Dendritic cell treated with granulocyte-macrophage colony-stimulating factor and Interleukin-4, amounts not matched to agents 40 ng/mL and 50 ng/mL, for 4 days (primary cell): ENCODE measurements around the gene LYRM1.
A peak's percentile ranks its signal among the peaks of the same experiment; 100 is the strongest.

Experiments used
- H3K27ac Mint-ChIP-seq: one replicate; pipeline ENCODE4 v1.8.0; 2022; ENCODE audit warnings: mild to moderate bottlenecking, mixed read lengths
- H3K27me3 Mint-ChIP-seq: one replicate; pipeline ENCODE4 v1.8.0; 2022; ENCODE audit warnings: mild to moderate bottlenecking, mixed read lengths
- H3K36me3 Mint-ChIP-seq: one replicate; pipeline ENCODE4 v1.8.0; 2022; ENCODE audit warnings: low read depth, mixed read lengths
- H3K4me1 Mint-ChIP-seq: one replicate; pipeline ENCODE4 v1.8.0; 2022; ENCODE audit warnings: low read depth, mixed read lengths
- H3K4me3 Mint-ChIP-seq: one replicate; pipeline ENCODE4 v1.8.0; 2022; ENCODE audit warnings: mild to moderate bottlenecking, moderate library complexity, mixed read lengths
- H3K9me3 Mint-ChIP-seq: one replicate; pipeline ENCODE4 v1.8.0; 2022; ENCODE audit warnings: mixed read lengths
- intact Hi-C: fragments of 100-400 bp; cut with micrococcal nuclease; formaldehyde crosslinking; loops from one replicate; pipeline ENCODE4 v1.15.0; 2022

LYRM1 gene

DNA sequence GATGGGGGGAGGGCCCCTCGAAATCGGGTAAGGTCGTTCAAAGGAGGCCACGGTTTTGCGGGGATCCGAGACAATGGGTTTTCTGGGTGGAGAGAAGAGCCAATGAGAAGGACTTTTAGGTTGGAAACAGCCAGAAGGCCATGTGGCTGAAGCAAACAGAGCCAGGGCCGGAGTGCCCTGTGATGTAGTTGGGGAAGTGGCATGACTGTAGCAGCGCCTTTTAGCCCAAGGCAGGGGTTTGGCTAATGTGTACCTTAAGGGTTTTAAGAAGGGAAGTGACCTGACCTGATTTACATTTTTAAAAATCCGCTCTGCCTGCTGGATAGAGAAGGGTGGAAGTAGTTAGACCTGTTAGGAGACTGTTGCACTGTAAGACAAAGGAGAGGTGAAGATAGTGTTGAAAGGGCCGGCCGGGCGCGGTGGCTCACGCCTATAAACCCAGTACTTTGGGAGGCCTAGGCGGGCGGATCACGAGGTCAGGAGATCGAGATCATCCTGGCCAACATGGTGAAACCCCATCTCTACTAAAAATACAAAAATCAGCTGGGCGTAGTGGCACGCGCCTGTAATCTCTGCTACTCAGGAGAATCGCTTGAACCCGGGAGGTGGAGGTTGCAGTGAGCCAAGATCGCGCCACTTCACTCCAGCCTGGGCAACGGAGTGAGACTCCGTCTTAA lies 1.0 kb downstream of the LYRM1 start:
- peak overlapping the region; percentile 99 for H3K27ac Mint-ChIP-seq
- H3K4me3 Mint-ChIP-seq: peak overlapping the region; percentile 95
- H3K9me3 Mint-ChIP-seq: no peaks in the 10 kb centered on the region
- peaks cover 76% of the 10 kb centered on the region for H3K36me3 Mint-ChIP-seq
- no peaks in the 10 kb centered on the region for H3K27me3 Mint-ChIP-seq
- intact Hi-C loops: loop anchor here (2.0 to 5.0 kb wide), 2 partner anchors 17 to 41 kb away; no protein-coding TSS in a partner anchor
- H3K4me1 Mint-ChIP-seq: peaks cover 83% of the 10 kb centered on the region

DNA sequence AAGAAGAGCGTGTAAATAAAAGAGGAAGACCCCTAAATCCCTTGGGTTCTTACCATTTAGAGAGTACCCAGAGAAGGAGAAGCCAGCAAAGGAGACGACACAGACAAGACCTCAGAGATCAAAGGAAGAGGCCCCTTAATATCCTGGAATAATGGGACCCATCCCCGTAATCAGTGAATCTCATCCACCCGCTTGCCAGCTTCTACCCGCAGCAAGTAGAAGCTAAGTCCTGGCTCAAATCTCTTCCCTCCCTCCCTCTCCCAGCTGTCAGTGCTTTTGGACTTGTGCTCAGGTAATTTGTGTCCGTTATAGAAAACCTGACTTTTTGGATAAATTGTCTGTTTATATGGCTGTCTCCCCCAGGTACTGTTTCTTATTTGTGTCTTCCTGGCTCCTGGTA lies 1.9 kb downstream of the LYRM1 start:
- H3K4me3 Mint-ChIP-seq: peak overlapping the region; percentile 95
- intact Hi-C loops: loop anchor here (5.0 kb wide), 1 partner anchor 40 kb away; no protein-coding TSS in a partner anchor
- H3K4me1 Mint-ChIP-seq: peaks cover 84% of the 10 kb centered on the region
- peaks cover 69% of the 10 kb centered on the region for H3K36me3 Mint-ChIP-seq
- H3K27me3 Mint-ChIP-seq: no peaks in the 10 kb centered on the region
- no peaks in the 10 kb centered on the region for H3K9me3 Mint-ChIP-seq
- peak overlapping the region; percentile 99 for H3K27ac Mint-ChIP-seq

DNA sequence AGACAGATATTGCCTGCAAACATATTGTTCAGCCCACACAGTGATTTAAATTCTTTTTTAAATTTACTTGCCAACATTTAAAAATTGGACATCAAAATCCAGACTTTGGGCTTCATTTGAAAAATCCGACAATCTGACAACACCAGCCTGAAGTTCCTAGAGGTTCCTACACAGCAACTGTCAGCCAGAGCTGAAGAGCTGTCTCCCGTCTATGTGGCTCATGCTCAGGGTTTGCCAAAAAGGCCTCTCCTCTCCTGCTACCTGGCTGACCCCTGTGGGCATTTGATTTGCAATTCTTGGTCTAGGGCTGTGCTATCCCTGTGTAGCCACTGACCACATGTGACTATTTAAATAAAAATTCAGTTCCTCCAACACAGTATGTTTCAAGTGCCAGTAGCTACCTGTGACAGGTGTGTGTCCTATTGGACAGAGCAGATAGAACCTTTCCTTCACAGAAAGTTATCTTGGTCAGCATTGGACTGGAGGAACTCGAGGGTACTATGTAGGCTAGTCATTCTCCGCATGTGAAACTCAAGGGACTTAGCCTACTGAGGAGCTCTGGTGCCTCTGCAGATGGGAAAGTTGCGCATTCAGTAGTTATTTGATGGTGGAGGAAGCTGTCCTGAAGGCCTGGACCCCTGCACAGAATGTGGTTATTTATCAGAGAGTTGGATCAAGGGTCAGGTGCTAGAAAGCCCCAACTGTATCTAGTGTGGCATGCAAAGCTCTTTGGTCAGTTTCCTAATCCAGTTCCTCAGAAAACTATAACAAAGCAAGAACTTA lies 2.7 kb downstream of the LYRM1 start:
- H3K4me1 Mint-ChIP-seq: peaks cover 84% of the 10 kb centered on the region
- peak overlapping the region; percentile 99 for H3K27ac Mint-ChIP-seq
- no peaks in the 10 kb centered on the region for H3K9me3 Mint-ChIP-seq
- H3K27me3 Mint-ChIP-seq: no peaks in the 10 kb centered on the region
- intact Hi-C loops: loop anchor here (5.0 kb wide), 1 partner anchor 39 kb away; no protein-coding TSS in a partner anchor
- H3K4me3 Mint-ChIP-seq: peak overlapping the region; percentile 45
- peaks cover 67% of the 10 kb centered on the region for H3K36me3 Mint-ChIP-seq

DNA sequence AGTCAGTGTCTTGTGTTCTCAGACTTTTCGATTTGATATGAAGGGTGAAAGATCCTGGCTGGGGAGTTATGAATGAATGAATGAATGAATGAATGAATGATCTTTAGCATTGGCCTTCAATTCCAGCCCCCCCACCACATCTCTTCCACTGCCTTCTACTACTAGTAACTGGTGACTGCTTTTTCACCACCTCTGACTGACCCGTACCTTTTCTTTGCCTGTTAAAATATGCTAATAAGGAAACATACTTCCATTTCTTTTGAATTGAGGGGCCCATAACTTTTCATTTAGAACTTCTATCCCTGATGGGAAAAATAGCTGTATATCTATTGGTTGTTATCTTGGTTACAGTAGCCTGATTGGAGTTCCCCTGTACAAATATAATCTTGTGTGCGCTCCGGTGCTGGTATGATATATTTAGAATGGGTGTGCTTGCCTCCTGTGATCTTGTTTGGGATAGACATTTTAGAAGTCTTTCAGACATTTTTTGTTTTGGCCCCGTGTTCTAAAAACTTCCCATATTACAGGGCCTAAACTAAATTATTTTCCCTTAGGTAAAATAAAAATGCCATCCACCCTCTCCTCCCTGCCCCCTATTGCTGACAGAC lies 3.4 kb downstream of the LYRM1 start:
- Mint-ChIP-seq H3K4me1 (peaks cover 84% of the 10 kb centered on the region), H3K27me3 (no peaks in the 10 kb centered on the region), H3K4me3 (peak overlapping the region; percentile 45), H3K9me3 (no peaks in the 10 kb centered on the region), H3K27ac (peak overlapping the region; percentile 99), H3K36me3 (peaks cover 60% of the 10 kb centered on the region)
- intact Hi-C loops: loop anchor here (5.0 kb wide), 1 partner anchor 38 kb away; no protein-coding TSS in a partner anchor

DNA sequence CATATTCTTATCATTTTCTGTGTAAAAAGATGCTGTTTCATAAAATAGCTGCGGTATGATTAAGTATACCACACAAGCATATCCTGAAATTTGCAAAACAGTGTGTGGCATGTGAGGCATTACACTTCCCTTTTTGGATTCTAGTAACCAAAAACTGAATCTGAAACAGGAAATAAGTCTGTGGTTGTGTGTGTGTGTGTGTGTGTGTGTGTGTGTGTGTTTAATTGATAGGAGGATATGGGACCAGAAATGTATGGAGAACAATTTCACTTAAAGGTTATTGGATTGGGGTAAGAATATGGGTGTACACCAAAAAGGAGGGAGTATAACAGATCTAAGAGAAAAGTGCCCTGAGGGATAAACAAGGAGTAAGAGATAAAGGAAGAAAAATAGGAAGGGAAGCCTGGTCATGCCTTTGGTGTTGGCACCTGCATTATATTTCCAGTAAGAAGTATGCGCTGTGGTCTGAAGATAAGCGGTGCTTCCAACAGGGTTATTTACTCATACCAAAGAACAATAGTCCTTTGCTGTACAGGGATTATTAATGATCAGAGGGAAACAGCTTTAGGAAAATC lies 4.0 kb downstream of the LYRM1 start:
- H3K36me3 Mint-ChIP-seq: peaks cover 54% of the 10 kb centered on the region
- no peaks in the 10 kb centered on the region for H3K9me3 Mint-ChIP-seq
- intact Hi-C loops: loop anchor here (5.0 kb wide), 1 partner anchor 38 kb away; no protein-coding TSS in a partner anchor
- peak overlapping the region; percentile 99 for H3K27ac Mint-ChIP-seq
- H3K4me1 Mint-ChIP-seq: peaks cover 83% of the 10 kb centered on the region
- H3K4me3 Mint-ChIP-seq: peak overlapping the region; percentile 63
- no peaks in the 10 kb centered on the region for H3K27me3 Mint-ChIP-seq

DNA sequence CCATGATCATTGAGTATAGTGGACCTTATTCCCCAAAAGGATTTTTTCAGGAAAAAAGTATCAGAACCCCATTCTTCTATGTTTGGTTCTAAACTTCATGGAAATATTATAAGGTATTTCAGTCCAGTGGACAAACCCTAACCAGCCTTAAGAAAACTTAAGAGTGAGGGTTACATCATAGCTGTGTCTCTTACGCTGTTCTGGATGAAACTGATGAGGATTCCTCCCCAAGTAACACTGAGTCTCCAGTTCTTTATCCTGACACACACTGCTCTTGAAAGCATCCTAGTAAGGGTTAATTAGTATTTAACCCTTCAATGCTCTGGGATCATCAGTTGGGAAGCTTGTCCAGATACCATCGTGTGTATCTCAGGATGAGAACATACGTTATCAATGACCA lies 5.0 kb downstream of the LYRM1 start:
- Mint-ChIP-seq H3K9me3 (no peaks in the 10 kb centered on the region), H3K4me3 (no peak overlapping the region), H3K27me3 (no peaks in the 10 kb centered on the region), H3K36me3 (peaks cover 44% of the 10 kb centered on the region), H3K4me1 (peaks cover 91% of the 10 kb centered on the region), H3K27ac (peak overlapping the region; percentile 42)
- intact Hi-C loops: no loop called here

DNA sequence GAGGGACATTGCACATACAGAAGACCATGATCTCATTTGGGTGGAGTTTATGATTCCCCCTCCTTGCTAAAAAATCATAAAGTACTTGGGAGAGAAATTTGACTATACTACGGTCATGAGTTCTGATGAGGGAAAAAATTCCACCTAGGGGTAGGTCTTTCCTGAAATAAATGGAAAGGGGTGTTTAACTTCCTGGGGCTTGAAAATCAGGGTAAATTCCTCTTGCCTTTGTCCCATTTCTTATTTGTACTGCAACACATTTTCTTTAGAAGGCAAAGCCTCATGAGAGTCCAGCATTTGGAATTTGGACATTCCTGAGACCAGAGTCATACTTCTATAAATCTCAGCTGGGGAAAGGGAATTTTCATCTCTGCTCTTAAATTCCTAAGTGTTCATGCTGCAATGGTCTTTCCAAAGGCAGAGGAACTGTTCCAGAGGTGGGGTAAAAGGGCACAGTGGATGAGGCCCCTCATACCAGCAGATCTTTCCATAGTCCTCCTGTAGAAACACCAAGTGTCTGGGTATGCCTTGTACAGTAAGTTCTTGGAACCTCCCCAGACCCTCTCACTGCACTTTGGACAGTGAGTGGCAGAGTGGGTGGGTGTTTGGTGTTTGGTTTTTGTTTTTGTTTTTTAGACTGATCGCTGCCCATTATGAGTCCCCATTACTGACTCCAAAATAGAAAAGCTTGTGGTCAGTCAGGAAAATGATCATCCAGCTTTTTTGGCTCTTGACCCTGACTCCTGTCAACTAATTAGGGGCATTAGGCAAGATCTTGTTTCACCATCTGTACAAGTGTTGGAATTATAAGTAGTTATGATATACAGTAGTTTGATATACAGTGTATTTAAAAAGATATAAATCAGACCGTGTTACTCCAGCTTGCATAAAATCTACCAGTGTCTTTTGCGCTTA lies 6.0 kb downstream of the LYRM1 start:
- H3K4me1 Mint-ChIP-seq: peaks cover 93% of the 10 kb centered on the region
- H3K4me3 Mint-ChIP-seq: no peak overlapping the region
- peaks cover 34% of the 10 kb centered on the region for H3K36me3 Mint-ChIP-seq
- no peaks in the 10 kb centered on the region for H3K27me3 Mint-ChIP-seq
- H3K9me3 Mint-ChIP-seq: no peaks in the 10 kb centered on the region
- intact Hi-C loops: no loop called here
- peak overlapping the region; percentile 42 for H3K27ac Mint-ChIP-seq

- peak overlapping the region; percentile 56 for H3K4me3 Mint-ChIP-seq
- no peaks in the 10 kb centered on the region for H3K27me3 Mint-ChIP-seq
- peaks cover 18% of the 10 kb centered on the region for H3K36me3 Mint-ChIP-seq
- H3K9me3 Mint-ChIP-seq: no peaks in the 10 kb centered on the region
- peak overlapping the region; percentile 96 for H3K27ac Mint-ChIP-seq
- intact Hi-C loops: loop anchor here (1.0 kb wide), 1 partner anchor 11 kb away; the partner anchor contains the start of genes DCUN1D3 and LYRM1
- H3K4me1 Mint-ChIP-seq: peaks cover 69% of the 10 kb centered on the region
These were observed 10.3 kb downstream of the LYRM1 start for GRCh38 chr16:20910781-20911321.

DNA sequence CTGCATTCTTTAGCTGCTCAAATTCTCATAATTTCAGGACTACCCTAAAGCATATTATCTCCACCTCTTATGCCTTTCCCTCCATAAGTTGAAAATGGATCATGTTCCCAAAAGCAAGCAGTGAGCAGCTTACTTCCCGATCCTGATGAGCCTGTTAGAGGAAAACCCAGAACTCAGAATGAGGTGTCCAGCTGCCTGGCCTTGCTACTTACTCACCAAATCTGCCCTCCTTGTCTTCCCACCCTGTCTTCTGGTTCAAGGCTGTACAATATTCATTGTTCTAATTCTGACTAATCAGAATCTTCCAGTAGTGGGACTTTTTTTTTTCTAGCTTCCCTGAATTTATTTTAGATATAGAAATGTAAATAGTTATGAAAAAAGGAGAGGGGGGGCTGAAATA lies 10.8 kb downstream of the LYRM1 start:
- no peaks in the 10 kb centered on the region for H3K27me3 Mint-ChIP-seq
- intact Hi-C loops: loop anchor here (1.0 kb wide), 1 partner anchor 11 kb away; the partner anchor contains the start of genes DCUN1D3 and LYRM1
- peaks cover 69% of the 10 kb centered on the region for H3K4me1 Mint-ChIP-seq
- H3K36me3 Mint-ChIP-seq: peaks cover 18% of the 10 kb centered on the region
- peak overlapping the region; percentile 96 for H3K27ac Mint-ChIP-seq
- peak overlapping the region; percentile 56 for H3K4me3 Mint-ChIP-seq
- H3K9me3 Mint-ChIP-seq: no peaks in the 10 kb centered on the region

- H3K4me3 Mint-ChIP-seq: peak overlapping the region; percentile 13
- H3K9me3 Mint-ChIP-seq: no peaks in the 10 kb centered on the region
- H3K27ac Mint-ChIP-seq: peak overlapping the region; percentile 79
- H3K4me1 Mint-ChIP-seq: peaks cover 60% of the 10 kb centered on the region
- peaks cover 15% of the 10 kb centered on the region for H3K36me3 Mint-ChIP-seq
- H3K27me3 Mint-ChIP-seq: no peaks in the 10 kb centered on the region
- intact Hi-C loops: no loop called here
These were observed 15.7 kb downstream of the LYRM1 start for GRCh38 chr16:20916289-20916688.

- no peak overlapping the region for H3K4me3 Mint-ChIP-seq
- no peaks in the 10 kb centered on the region for H3K27me3 Mint-ChIP-seq
- peaks cover 60% of the 10 kb centered on the region for H3K4me1 Mint-ChIP-seq
- peak overlapping the region; percentile 79 for H3K27ac Mint-ChIP-seq
- H3K9me3 Mint-ChIP-seq: no peaks in the 10 kb centered on the region
- H3K36me3 Mint-ChIP-seq: peaks cover 15% of the 10 kb centered on the region
- intact Hi-C loops: no loop called here
These were observed 16.4 kb downstream of the LYRM1 start for GRCh38 chr16:20916942-20917341.

- peaks cover 15% of the 10 kb centered on the region for H3K36me3 Mint-ChIP-seq
- no peaks in the 10 kb centered on the region for H3K9me3 Mint-ChIP-seq
These were observed 18.1 kb downstream of the LYRM1 start for GRCh38 chr16:20918486-20919239.

More at GRCh38 chr16:20918486-20919239, 18.1 kb downstream of the LYRM1 start:
- no peaks in the 10 kb centered on the region for H3K27me3 Mint-ChIP-seq
- peaks cover 70% of the 10 kb centered on the region for H3K4me1 Mint-ChIP-seq
- intact Hi-C loops: loop anchor here (2.0 kb wide), 1 partner anchor 18 kb away; the partner anchor contains the start of genes DCUN1D3 and LYRM1
- peak overlapping the region; percentile 20 for H3K4me3 Mint-ChIP-seq
- H3K27ac Mint-ChIP-seq: peak overlapping the region; percentile 79
